Heart left ventricle (tissue), 13 donors: Measurements from ENCODE around the gene CAPG.

Experiments
- CTCF ChIP-seq, 12 donors: fragments of 200-600 bp; sonication (generic) in 4 of 12; IDR thresholded peaks; one replicate each; pipeline versions ENCODE4 v1.5.0 to v1.8.0; 2018 to 2022; ENCODE audit warnings: antibody characterized with exemption in 12 of 12, mild to moderate bottlenecking in 5 of 12
- POLR2A ChIP-seq, 2 donors: fragments of 450-650 bp; IDR thresholded peaks; one replicate each; pipeline ENCODE4 v1.6.1; 2017; ENCODE audit warnings: antibody characterized with exemption in 2 of 2, mild to moderate bottlenecking in 2 of 2, moderate library complexity in 2 of 2
- donor health status: ischemic (EF 13 %, LVEDD 7.1; RV severe dilation, severe dysfunction).
- donor health status: DM: no; HTN: yes; CAD: no.
- donor health status: DM: no; HTN: no; CAD: no.
- donor health status: ischemic (EF 25% LVEDD 6.9; RV normal size, moderate dysfunction).
- donor health status: ischemic (EF 25% LVEDD 5.7; RV mildly dilated, moderate dysfunction).
- donor health status: ischemic (EF 35%, LVEDD 5.7; RV mildly dilated, moderate dysfunction).
- donor health status: nonischemic (EF 11% LVEDD 7.7; RV severe dilation, severe dysfunction).
- donor health status: DM: yes; HTN: yes; CAD: no.
- donor health status: PGD.
- donor health status: ischemic (EF 29% LVEDD 5.4; RV normal size, mild dysfunction).
- donor health status: nonischemic (EF 23%, LVEDD 6.1; RV moderate dilation, normal function).

GRCh38 chr2:85434696-85435095, 24.5 kb upstream of the CAPG start:
- TF ChIP-seq CTCF (IDR thresholded peaks at IDR 0.05) (no peak), POLR2A (IDR thresholded peaks at IDR 0.05) (no peak)
